Measurements from ENCODE around the gene PDE1C.

PDE1C gene

DNA sequence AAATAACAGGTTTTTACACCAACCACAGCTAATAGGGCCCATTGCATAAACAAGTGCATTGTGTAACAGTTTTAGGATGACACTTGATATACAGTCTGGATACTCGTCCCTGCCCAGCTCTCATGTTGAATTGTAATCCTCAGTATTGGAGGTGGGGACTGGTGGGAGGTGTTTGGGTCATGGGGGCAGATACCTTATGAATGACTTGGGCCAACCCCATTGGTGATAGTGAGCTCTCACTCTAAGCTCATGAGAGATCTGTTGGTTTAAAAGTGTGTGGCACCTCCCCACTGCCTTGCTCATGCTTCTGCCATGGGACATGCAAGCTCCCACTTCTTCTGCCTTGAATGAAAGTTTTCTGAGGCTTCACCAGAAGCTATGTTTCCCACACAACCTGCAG lies 136.7 kb downstream of the PDE1C start:
- H3K27ac ChIP-seq: no peak overlapping the region
- TF ChIP-seq, protein P1, sequence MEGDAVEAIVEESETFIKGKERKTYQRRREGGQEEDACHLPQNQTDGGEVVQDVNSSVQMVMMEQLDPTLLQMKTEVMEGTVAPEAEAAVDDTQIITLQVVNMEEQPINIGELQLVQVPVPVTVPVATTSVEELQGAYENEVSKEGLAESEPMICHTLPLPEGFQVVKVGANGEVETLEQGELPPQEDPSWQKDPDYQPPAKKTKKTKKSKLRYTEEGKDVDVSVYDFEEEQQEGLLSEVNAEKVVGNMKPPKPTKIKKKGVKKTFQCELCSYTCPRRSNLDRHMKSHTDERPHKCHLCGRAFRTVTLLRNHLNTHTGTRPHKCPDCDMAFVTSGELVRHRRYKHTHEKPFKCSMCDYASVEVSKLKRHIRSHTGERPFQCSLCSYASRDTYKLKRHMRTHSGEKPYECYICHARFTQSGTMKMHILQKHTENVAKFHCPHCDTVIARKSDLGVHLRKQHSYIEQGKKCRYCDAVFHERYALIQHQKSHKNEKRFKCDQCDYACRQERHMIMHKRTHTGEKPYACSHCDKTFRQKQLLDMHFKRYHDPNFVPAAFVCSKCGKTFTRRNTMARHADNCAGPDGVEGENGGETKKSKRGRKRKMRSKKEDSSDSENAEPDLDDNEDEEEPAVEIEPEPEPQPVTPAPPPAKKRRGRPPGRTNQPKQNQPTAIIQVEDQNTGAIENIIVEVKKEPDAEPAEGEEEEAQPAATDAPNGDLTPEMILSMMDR (IDR thresholded peaks at IDR 0.05): no peak
- TF ChIP-seq ZFX (IDR thresholded peaks at IDR 0.05; ENCODE audit: borderline replicate concordance): no peak

DNA sequence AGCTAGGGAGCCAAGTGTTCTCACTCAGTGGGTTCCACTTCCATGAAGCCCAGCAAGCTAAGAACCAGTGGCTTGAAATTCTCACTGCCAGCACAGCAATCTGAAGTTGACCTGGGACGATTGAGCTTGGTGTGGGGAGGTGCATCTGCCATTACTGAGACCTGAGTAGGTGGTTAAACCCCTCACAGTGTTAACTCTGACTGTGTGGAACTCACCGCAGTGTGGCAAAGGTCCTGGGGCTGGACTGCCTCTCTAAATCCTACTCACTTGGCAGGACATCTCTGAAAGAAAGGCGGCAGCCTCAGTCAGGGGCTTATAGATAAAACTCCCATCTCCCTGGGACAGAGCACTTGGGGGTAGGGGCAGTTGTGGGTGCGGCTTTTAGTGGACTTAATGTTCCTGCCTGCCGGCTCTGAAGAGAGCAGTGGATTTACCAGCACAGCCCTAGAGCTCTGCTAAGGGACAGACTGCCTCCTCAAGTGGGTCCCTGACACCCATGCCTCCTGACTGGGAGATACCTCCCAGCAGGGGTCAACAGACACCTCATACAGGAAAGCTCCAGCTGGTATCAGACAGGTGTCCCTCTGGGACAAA lies 143.1 kb downstream of the PDE1C start:
- no peak for TF ChIP-seq ZFX (IDR thresholded peaks at IDR 0.05; ENCODE audit: borderline replicate concordance)
- TF ChIP-seq, protein P1 (IDR thresholded peaks at IDR 0.05): no peak
- no peak overlapping the region for H3K27ac ChIP-seq

DNA sequence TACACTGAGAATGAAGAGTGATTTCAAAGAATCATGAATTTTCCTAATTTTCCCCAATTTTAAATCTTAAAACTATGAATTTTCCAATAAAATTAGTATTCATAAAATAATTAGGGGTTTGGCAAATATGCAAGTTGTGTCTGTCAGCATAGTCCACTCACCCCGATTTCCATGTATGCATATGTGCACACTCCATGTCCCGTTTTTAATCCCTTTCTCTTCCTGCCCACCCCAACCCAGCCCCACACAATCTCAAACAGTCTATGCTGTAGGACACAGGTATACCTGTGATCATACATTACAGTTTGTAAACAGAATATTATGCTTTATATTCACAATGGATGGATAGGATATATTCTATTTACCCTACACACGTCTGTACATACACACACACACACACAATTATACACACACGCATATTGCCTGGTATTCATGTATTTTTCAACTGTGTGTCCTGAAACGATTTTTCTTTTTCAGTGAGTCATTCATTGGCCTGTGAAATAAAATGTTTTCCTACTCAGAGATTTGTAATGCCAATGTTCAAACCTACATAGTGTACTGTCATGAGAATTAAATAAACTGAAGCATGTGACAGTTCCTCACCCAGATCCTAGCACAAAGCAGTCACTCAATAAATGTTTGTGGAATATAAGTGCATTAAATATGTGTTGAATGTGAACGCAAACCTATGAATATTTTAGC lies 144.3 kb downstream of the PDE1C start:
- no peak for TF ChIP-seq ZFX (IDR thresholded peaks at IDR 0.05; ENCODE audit: borderline replicate concordance)
- TF ChIP-seq, protein P1 (IDR thresholded peaks at IDR 0.05): no peak
- H3K27ac ChIP-seq: no peak overlapping the region

DNA sequence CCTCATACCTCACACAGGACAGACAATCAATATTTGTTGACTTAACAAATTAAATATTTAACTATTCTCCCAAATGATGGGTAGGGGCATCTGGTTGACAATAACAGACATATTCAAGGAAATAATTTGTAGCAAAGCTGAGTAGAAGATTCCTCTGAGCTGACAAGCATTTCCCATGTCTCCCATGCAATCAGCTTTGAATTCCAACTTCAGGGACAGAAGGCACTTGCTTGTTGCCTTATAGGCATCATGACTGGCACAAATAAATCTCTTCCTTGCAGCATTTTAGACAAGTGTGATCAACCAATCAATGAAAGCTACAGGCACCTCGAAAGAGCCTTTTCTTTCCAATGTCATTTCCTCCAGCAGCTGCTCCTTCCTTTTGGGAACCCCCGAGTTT lies 146.0 kb downstream of the PDE1C start:
- TF ChIP-seq ZFX (IDR thresholded peaks at IDR 0.05; ENCODE audit: borderline replicate concordance): no peak
- TF ChIP-seq, protein P1 (IDR thresholded peaks at IDR 0.05): no peak
- no peak overlapping the region for H3K27ac ChIP-seq

DNA sequence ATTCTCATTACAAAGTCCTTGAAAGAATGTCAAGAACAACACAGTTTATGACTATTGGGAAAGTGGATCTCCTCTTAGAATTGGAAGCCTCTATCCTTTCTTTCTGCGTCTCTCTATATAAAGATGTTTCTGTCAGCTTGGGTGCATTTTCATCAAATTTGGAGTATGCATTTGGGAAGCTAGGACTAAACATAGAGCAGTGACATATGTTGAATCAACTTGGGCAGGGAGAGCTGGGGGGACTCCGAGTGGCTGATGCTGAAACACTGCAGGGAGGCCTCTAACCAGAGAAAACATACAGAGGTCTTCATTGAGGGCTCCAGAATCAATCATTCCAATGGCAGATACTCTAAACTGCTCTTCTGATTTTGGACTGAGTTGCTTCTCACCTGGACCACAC lies 147.4 kb downstream of the PDE1C start:
- TF ChIP-seq, protein P1 (IDR thresholded peaks at IDR 0.05): no peak
- TF ChIP-seq ZFX (IDR thresholded peaks at IDR 0.05; ENCODE audit: borderline replicate concordance): no peak
- no peak overlapping the region for H3K27ac ChIP-seq

DNA sequence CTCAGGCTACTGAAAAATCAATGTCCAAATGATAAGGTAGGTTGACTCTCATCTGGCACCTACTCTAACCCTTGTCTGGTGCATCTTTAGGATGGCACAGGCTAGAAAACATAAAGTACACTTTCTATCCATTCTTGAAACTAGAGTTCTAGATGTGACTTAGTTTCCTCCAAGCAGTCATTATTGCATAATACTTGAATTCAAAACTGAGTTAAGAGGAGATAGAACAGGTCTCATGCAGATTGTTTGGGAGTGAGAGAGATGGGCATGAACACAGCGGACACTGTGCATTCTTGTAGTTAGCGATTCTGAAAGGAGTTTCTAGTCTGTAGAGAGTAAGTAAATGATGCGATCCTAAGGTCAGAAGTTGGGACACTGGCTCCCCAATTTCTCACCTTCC lies 149.2 kb downstream of the PDE1C start:
- H3K27ac ChIP-seq: no peak overlapping the region
- TF ChIP-seq ZFX (IDR thresholded peaks at IDR 0.05; ENCODE audit: borderline replicate concordance): no peak
- TF ChIP-seq, protein P1 (IDR thresholded peaks at IDR 0.05): no peak

DNA sequence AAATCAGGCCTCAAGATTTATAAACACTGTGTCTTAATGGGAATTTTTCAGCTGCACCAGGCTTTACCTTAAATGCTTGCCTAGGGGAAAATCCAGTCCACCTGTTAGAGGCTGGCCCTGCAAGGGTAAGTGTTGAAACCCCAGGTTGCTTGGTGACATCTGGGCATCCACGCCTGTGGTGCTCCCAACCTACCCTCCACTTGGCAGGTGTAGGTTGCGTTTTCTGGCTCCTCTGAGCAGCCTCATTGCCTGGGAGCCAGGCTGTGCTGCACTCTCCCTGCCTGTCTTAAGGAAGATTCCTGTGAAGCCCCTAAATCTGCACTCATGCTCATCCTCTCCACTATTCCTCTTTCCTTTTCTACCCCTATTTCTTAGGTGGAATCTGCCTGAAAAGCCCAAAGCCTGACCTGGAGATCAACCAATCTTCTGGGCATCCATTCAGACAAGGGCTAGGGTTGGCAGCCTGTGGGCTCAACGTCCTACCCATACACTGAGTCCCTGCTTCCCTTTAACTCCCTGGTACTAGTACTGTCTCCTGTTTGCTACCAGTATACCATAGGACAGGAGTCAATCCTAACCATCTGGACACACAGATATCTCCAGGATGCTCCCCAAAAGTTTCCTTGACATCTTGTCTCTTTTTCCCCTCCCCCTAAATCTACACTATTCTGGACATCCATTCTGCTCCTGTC lies 150.4 kb downstream of the PDE1C start:
- no peak overlapping the region for H3K27ac ChIP-seq
- TF ChIP-seq ZFX (IDR thresholded peaks at IDR 0.05; ENCODE audit: borderline replicate concordance): no peak
- TF ChIP-seq, protein P1 (IDR thresholded peaks at IDR 0.05): no peak
